Measurements from ENCODE around the gene PTX4.
A peak's percentile ranks its signal among the peaks of the same experiment; 100 is the strongest.

Gene PTX4

GRCh38 chr16:1533443-1533951 lies 44.8 kb upstream of the PTX4 start, which contains the start of gene TMEM204:
Gene TMEM204 (plus strand): TSS chr16:1533666. CDS start chr16:1534276, 610 bp downstream.
- peak; percentile 53 for DNase-seq (ENCODE audit: extremely low read depth, low read depth)
- TF ChIP-seq CTCF (IDR thresholded peaks at IDR 0.05; ENCODE audit: low read depth, low read length), result no peak

GRCh38 chr16:1532771-1533170 lies 44.0 kb upstream of the PTX4 start:
- no peak for TF ChIP-seq CTCF (IDR thresholded peaks at IDR 0.05; ENCODE audit: low read depth, low read length)
- DNase-seq (ENCODE audit: extremely low read depth, low read depth), result no peak

GRCh38 chr16:1532081-1532760 lies 43.5 kb upstream of the PTX4 start:
- DNase-seq (ENCODE audit: extremely low read depth, low read depth), result no peak
- no peak for TF ChIP-seq CTCF (IDR thresholded peaks at IDR 0.05; ENCODE audit: low read depth, low read length)

GRCh38 chr16:1531638-1531910 lies 42.8 kb upstream of the PTX4 start:
- DNase-seq (ENCODE audit: extremely low read depth, low read depth), result no peak
- no peak for TF ChIP-seq CTCF (IDR thresholded peaks at IDR 0.05; ENCODE audit: low read depth, low read length)

GRCh38 chr16:1530883-1531637 lies 42.3 kb upstream of the PTX4 start:
- TF ChIP-seq CTCF (IDR thresholded peaks at IDR 0.05; ENCODE audit: low read depth, low read length), result peak; percentile 6
- peak; percentile 81 for DNase-seq (ENCODE audit: extremely low read depth, low read depth)

GRCh38 chr16:1530349-1530882 lies 41.7 kb upstream of the PTX4 start:
- no peak for DNase-seq (ENCODE audit: extremely low read depth, low read depth)
- TF ChIP-seq CTCF (IDR thresholded peaks at IDR 0.05; ENCODE audit: low read depth, low read length), result no peak

- TF ChIP-seq CTCF (IDR thresholded peaks at IDR 0.05; ENCODE audit: low read depth, low read length), result no peak
- no peak for DNase-seq (ENCODE audit: extremely low read depth, low read depth)
Observed at GRCh38 chr16:1528921-1529537, 40.3 kb upstream of the PTX4 start.

Measured in AG09319 (cell line).